ENCODE results near the gene SPATA20. TPM values are rescaled to one million over a fixed set of nuclear protein-coding genes. Genes with fewer than 3 reads are reported as not detected.

Gene SPATA20
- 10 to 100 TPM; 19.0 to 66.1 TPM for total RNA-seq

GRCh38 chr17:50547035-50547735 lies at the start of gene SPATA20:
Gene SPATA20, plus strand, starts transcription at chr17:50547174. Its CDS starts 35 bp downstream, at chr17:50547209.

DNA sequence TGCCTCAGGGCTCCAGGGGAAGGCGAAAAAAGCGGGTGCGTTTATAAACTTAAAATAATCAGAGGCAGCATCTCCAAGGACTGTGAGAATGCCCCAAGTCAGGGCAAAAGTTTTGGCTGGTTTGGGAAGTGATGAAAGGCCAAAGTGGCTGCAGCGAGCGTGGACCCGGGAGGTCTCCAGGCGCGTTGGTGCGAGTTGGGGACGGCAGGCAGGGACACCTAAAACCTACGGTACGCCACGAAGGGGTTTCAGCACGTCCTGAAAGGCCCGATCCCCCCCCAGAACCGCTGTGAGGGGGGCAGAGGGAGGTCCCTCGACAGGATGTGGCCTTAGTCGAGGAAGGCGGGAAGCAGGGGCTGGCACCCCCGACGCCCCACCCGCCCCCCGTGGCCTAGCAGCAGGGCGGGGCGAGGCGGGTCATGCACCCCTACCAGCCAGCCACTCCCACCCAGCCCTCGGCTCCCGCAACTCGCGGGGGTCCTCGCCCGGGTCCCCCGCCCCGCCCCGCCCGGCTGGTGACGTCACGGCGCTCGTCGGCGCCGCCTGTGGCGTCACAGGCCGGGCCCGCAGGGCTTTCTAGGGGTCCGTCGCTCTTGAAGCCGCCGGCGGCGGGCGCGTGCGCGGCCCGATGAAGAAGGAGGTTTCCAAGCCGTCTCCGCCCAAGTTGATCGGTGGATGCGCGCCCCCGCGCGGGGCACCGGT lies 39.0 kb upstream of the SPATA20 start, which contains the start of gene MYCBPAP:
TSS of gene MYCBPAP (plus strand) at position 569 of the 702 bp plus-strand sequence. CDS start 236 bp downstream, outside the sequence.

GRCh38 chr17:50532452-50533024 lies 14.4 kb upstream of the SPATA20 start, which contains the start of gene EPN3:
Gene EPN3, plus strand, starts transcription at chr17:50532735. Its CDS starts 3,822 bp downstream, at chr17:50536557.

DNA sequence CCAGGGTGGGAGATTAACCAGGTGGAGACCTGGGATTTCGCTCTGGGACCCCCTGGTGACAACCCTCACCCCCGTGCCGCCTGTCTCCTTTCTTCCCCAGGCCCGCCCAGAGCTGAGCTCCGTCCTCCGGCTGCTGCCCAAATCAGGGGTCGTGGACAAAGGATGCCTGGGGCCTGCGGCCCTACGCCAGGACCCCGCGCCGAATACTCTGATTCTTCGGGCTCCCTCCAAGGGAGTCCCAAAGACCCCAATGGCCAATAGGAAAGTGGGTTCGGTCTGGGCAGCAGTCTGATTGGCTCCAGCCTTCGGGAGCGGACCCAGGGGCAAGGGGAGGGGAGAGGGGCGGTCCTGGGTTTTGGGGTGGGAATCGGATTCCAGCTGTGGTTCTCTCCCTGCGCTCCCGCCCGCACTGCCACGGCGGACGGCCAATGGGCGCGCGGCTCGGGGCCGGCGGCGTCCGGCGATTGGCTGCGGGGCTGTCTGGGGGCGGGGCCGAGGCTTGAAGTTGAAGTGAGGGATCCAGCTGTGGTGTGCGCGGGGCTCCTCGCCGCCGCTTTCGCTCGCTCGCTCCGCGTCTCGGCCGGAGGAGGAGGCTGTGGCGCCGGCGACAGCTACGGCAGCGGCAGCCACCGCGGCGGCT lies 13.3 kb downstream of the SPATA20 start, which contains the start of gene CACNA1G:
TSS of gene CACNA1G (plus strand) at position 531 of the 640 bp plus-strand sequence. CDS start 745 bp downstream, outside the sequence.

Other genes with a start within 250 kb of the SPATA20 start
- 10 to 100 TPM; 29.6 to 37.0 TPM for gene XYLT2, start 201.0 kb upstream of the SPATA20 start, total RNA-seq
- gene MRPL27, start 174.0 kb upstream of the SPATA20 start, total RNA-seq, result 10 to 100 TPM; 76.9 to 85.0 TPM
- 10 to 100 TPM in 1 of 2 donors, 1 to 10 TPM in 1; 5.5 to 15.7 TPM for gene EME1, start 173.9 kb upstream of the SPATA20 start, total RNA-seq
- 100 to 1,000 TPM in 1 of 2 donors, 10 to 100 TPM in 1; 82.6 to 177 TPM for gene LRRC59, start 149.7 kb upstream of the SPATA20 start, total RNA-seq
- 10 to 100 TPM; 20.3 to 22.4 TPM for gene ACSF2, start 121.0 kb upstream of the SPATA20 start, total RNA-seq
- not detected for gene CHAD, start 78.3 kb upstream of the SPATA20 start, total RNA-seq
- 10 to 100 TPM; 21.6 to 29.6 TPM for gene RSAD1, start 68.3 kb upstream of the SPATA20 start, total RNA-seq
- gene MYCBPAP, start 38.7 kb upstream of the SPATA20 start, total RNA-seq, result under 1 TPM in 1 of 2 donors, not detected in 1; 0.34 TPM
- gene EPN3, start 14.4 kb upstream of the SPATA20 start, total RNA-seq, result not detected
- gene CACNA1G, start 13.5 kb downstream of the SPATA20 start, total RNA-seq, result under 1 TPM in 1 of 2 donors, not detected in 1; under 0.01 TPM
- under 1 TPM in 1 of 2 donors, not detected in 1; 0.67 TPM for gene ABCC3, start 87.7 kb downstream of the SPATA20 start, total RNA-seq
- gene ANKRD40, start 160.7 kb downstream of the SPATA20 start, total RNA-seq, result 10 to 100 TPM; 47.1 to 49.3 TPM
- gene LUC7L3, start 172.4 kb downstream of the SPATA20 start, total RNA-seq, result 10 to 100 TPM; 13.7 to 18.9 TPM
- not detected for gene ANKRD40CL, start 220.3 kb downstream of the SPATA20 start, total RNA-seq